ENCODE data around the gene FYB1.
A peak's percentile ranks its signal among the peaks of the same experiment; 100 is the strongest.
"Not testable (repeated sequence)": the region's sequence is repeated elsewhere in the genome, so short reads cannot be mapped to it uniquely, and the experiment has no call there.

FYB1 gene

GRCh38 chr5:39186289-39186688 is 33.1 kb downstream of the FYB1 start:
- no peak for DNase-seq

DNA sequence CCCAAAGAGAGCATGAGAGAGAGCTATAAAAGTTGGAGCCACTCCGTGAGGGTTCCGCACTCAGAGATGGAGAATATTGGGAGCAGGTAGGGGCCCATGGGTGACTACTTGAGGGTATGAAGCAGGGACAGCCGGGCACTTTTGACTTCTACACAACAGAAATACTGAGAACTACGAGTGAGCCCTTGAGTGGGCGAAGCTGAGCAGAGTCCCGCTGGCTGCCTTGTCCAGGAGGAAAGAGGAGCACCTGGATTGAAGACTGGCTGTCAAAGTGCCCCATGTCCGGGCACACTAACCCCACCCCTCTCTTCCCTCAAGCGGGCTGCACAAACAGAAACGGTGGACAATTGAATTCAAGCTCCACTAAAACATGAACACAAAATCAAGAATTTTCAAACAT is 33.6 kb downstream of the FYB1 start:
- DNase-seq, result no peak

GRCh38 chr5:39179561-39179960 is 39.8 kb downstream of the FYB1 start:
- DNase-seq, result not testable (repeated sequence)

DNA sequence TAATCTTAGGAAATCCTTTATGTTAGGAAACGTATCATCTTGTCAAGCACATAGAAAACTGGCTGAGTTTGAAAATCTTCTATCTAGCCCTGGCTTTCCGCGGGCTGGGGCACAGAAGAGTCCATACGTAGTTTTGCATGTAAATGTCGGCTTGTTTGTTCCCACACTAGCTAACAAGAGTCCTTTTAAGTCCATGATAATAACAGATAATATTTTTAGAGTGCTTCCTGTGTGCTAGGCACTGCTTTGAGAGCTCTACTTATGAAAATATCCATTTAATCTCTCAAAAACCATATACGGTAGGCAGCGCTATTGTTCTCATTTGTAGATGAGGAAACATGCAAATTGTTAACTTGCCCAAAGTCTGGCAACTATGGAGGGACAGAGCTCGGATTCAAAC is 40.5 kb downstream of the FYB1 start:
- no peak for DNase-seq

GRCh38 chr5:39178171-39178570 is 41.2 kb downstream of the FYB1 start:
- no peak for DNase-seq

DNA sequence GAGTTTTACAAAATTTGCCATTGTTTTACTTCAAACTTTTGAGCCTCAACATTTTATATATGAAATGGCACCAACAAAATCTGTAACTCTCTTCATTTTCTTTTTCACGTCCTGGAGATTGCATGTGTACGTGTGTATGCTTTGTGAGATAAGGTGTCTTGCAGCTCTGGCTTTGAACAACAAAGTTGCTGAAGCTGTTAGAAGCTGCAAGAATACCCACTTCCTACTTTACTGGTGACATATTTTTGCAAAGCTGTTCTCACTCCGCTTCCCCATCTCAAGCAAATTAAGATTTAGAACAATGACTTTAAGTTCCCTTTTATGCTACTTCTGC is 41.8 kb downstream of the FYB1 start:
- no peak for DNase-seq

DNA sequence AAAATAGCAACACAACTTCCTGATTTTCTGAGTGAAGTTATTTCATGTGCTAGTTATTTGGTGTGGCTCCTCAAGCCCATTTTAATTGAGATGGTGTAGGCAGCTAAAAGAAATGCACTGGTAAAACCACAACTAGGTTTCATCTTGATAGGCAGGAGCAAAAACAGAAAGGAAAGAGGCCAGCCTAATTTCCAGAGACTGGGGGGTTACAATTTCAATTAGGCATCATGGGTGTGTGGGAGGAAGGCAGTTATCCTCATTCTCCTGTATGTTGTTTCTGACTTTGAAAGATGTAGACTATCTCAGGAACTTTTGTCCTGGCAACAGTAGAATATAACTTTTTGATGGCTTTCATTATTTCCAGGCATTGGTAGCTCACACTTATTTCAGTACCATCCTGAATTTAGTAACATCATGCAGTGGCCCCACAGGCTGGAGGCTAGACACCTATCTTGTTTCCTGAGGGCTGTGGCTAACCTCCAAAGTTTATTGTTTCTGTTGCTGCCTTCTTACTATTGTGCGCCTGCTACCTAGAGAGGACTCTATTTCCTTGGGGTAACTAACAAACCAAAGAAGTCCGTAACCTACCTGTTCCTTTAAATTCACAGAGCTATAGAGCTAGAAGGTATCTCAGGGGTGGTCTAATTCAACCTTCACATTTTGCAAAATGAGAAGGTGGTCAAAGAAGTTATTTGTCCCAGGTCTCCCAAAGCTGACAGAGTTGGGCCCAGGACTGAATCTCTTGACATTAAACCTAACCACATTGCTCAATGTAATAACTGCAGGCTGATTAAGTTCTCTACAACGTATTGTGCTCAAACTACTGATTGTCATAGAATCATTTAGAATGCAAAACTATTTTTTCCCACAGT is 42.4 kb downstream of the FYB1 start:
- no peak for DNase-seq

DNA sequence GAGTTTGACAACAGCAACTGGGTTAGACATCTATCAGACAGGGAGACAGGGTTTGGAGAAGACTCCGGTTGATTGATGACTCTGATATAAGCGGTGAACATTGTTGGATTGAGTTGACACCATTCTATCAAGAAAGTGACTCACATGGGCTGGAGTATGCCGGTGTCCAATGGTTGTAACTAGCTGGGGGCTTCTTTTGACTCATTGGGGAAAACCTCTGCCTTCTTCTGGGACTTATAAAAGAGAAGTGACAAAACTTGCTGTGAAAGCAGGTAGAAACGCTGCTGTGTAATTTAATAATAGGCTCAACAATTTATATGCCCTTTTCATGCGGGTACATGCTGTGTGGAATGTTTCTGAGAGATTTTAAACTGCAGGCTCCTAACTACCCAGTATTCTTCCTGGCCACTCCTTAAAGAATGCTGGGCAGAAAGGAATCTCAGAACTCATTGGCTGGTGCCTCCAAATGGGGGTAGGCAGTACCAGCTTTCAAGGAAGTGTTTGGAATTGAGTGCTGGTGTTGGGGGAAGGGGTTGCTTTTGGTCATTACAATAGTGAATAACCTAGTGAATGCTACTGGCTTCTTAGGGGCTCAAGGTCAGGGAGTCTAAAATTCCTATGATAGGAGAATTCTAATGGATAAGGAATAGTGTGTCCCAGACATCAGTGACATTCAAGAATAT is 43.9 kb downstream of the FYB1 start:
- no peak for DNase-seq

- DNase-seq, result no peak
Observed at GRCh38 chr5:39173069-39173468, 46.3 kb downstream of the FYB1 start.

DNA sequence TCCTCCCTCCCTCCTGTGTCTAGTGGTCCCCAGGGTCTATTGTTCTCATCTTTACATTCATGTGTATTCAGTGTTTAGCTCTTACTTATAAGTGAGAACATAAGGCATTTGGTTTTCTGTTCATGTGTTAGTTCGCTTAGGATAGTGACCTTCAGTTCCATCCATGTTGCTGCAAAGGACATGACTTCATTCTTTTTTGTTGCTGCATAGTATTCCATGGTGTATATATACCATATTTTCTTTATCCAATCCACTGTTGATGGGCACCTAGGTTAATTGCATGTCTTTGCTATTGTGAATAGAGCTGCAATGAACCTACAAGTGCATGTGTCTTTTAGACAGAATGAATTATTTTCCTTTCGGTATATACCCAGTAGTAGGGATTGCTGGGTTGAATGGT is 46.8 kb downstream of the FYB1 start:
- DNase-seq, result no peak

DNA sequence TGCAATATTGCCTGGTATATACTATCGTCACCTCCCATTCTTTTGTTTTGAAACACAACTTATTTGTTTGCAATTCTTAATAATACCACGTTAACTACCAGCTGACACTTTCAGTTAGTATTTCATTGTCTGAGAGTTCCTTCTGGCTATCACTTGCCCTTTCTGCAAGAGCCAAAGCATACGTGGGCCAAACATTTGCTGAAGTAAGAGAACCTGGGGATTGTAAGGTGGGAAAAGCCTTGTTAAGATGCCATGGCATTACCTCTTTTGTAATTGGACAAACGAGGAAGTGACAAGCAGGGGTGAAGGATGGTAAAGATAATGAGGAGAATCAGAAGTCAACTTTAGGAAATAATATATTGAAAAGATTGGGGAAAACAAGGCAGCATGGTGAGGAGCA is 47.7 kb downstream of the FYB1 start:
- DNase-seq, result no peak

DNA sequence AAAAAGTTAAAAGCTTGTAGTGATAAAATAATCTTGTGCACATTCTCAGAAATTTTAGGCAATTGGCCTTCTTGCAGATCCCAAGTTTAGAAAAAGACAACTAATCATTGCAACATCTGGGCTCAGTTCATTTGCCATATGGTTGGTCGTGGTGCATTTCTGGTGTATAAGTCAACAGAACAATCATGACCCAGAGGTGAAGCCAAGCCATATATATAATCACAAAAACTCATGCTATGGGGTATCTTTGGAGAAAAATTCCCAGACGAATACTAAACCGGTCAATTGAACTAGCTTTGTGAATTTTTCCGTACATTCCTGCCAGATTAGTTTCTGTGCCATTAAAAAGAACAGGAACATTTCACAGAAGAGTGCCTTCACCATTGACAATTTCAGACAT is 50.3 kb downstream of the FYB1 start:
- DNase-seq, result no peak

DNA sequence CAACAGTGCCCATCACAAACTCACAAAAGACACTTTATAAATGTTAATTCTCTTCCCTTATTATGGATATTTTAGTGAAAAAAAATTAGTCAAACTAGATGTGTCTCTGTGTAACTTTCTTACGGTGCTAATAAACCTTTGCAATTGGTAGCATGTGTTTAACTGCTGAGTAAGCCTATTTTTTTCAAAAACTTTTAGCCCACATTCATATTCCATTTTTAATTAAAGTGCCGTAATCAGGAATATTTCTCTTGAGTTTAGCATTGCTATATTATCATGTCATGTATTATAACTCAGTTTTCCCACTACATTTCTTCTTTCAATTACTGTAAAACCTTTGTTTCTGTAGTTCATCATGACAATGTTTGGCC is 51.4 kb downstream of the FYB1 start:
- no peak for DNase-seq

GRCh38 chr5:39167141-39167971 is 52.0 kb downstream of the FYB1 start:
- no peak for DNase-seq

GRCh38 chr5:39164529-39165402 is 54.6 kb downstream of the FYB1 start:
- DNase-seq, result no peak

DNA sequence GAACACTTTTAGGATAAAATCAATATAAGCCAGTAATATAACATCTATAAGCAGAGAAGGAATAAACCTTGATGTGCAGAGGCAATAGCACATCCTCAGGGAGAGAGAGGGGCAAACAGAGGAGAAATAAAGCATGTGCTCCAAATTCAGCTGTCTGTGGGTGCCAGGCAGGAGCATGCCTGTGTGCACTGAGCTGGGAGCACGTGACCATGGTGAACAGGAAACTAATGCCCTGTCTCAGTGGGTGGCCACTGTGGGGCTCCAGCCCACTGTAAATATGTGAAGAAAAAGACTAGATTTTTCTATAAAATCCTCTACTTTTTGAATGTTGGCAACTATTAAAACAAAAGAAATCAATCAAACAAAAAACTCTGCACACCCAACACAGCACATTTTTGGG is 55.3 kb downstream of the FYB1 start:
- peak; percentile 71 for DNase-seq

- no peak for DNase-seq
Observed at GRCh38 chr5:39161578-39161977, 57.8 kb downstream of the FYB1 start.

DNA sequence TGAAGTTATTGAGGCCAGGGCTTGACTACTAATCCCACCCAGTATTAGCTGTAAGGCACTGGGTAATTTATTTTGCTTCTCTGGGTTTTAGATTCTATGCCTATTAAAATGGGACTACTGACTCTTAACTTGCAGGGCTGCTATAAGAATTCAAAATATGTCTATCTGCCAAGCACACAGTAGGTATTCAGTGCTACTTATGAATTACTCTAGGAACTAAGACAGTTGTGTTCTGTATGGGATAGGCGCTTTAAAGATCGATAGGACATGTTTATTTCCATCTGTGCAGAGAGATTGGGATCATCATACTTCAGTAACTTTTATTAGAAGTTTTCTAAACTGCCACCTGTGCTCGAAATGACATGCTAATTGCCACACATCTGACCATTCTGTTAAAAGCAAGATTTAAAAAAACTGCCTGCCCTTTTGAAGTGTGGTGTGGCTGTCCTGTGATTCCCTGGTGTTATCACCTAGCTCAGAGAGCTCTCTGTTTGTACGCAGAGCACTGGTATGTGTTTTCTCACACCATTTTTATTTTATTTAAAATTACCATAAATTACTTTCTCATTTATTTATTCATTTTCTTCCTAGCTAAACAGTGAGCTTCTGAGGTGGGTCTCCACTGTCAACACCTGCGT is 58.7 kb downstream of the FYB1 start:
- no peak for DNase-seq

DNA sequence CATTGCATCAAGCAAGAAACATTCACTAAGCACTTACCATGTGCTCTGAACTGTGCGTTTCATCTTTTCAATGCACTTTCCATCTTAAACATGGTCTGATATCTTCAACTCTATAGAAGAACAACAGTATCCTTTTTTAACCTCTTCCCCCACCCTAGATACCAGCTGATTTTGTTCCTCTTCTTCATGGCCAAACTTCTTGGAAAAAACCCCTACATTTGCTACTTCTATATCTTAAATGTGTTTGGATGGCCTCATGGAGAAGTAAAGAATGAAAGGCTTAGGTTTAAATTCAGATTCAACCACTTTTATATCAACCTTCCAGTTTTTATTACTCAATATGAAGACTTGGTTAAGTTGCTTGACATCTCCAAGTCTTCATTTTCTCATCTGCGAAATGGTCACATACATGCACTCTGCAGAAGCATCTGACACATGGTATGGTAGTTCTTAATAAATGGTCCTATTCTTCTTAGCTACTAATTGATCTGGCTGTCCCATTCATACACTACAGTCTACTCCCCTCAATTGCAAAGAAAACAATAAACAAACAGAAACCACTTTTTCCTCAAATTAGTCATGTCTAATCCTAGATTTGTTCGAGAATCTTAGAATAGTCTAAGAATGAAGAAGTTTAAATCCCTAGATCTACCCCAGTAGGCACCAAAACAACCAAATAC is 59.4 kb downstream of the FYB1 start:
- DNase-seq, result no peak

DNA sequence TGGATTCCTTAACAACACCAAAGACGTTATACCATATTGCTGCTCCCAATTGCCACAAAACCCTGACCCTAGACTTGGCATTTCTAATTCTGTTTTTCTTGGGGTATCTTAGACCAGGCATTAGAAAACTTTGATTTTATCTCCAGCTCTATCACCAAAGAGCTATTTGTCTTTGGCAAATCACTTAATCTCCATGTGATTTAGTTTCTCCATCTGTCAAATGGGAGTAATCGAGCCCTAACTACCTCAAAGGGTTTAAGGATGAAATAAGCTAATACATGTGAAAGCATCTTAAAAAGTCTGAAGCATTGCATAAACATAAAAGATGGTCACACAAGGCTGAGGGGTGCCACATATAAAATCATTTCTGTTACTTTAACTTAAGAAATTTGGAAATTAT is 60.6 kb downstream of the FYB1 start:
- DNase-seq, result no peak

GRCh38 chr5:39158127-39158593 is 61.2 kb downstream of the FYB1 start:
- no peak for DNase-seq

DNA sequence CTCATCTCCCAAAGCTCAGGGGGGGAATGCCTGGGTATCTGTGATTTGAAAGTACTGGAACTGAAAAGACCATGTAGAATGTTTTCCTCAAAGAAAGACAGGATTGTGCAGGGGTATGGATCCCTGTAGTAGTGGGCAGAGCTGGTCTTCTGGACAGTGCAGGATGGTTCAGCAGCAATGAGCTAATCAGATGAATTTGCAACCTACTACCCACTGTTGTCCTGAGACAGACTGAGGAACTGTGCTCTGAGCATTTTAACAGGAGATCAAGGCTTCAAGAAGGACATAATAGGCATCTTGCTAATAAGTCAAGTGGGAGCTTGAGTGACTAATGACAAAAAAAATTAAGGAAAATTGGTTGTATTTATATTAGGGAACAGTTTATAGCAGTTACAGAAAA is 61.7 kb downstream of the FYB1 start:
- DNase-seq, result no peak
